Activated CD4-positive, alpha-beta T cell treated with anti-CD3 and anti-CD28 coated beads, Interleukin-2, amount 10 ng/mL, durations not matched to agents 7 days and 5 days (primary cell): Measurements from ENCODE around the gene ATP5MC3. TPM values are rescaled to one million over a fixed set of nuclear protein-coding genes. Genes with fewer than 3 reads are reported as not detected.
A peak's percentile ranks its signal among the peaks of the same experiment; 100 is the strongest.

Experiments
- CTCF ChIA-PET: fragments of 350-600 bp; sonication (Branson Sonifier 250); formaldehyde crosslinking; loops from one replicate; lab custom pipeline; 2021; ENCODE audit warnings: antibody characterized with exemption; lab: Charles Lee
- POLR2A ChIA-PET: fragments of 350-600 bp; sonication (Branson Sonifier 250); formaldehyde crosslinking; loops from one replicate; lab custom pipeline; 2021; ENCODE audit warnings: antibody characterized with exemption; lab: Charles Lee
- DNase-seq: peaks from one replicate; pipeline ENCODE4 v3.0.0-alpha.2; 2020
- H3K27ac Mint-ChIP-seq: one replicate; pipeline ENCODE4 v1.8.0; 2021; ENCODE audit warnings: mild to moderate bottlenecking, moderate library complexity, mixed read lengths
- H3K27me3 Mint-ChIP-seq: one replicate; pipeline ENCODE4 v1.8.0; 2021; ENCODE audit warnings: mixed read lengths
- H3K36me3 Mint-ChIP-seq: one replicate; pipeline ENCODE4 v1.8.0; 2021; ENCODE audit warnings: low read depth, mixed read lengths
- H3K4me1 Mint-ChIP-seq: one replicate; pipeline ENCODE4 v1.8.0; 2021; ENCODE audit warnings: mixed read lengths
- H3K4me3 Mint-ChIP-seq: one replicate; pipeline ENCODE4 v1.8.0; 2021; ENCODE audit warnings: mild to moderate bottlenecking, moderate library complexity, mixed read lengths
- H3K9me3 Mint-ChIP-seq: one replicate; pipeline ENCODE4 v1.8.0; 2021; ENCODE audit warnings: mixed read lengths
- total RNA-seq, 2 experiments: library from RNA; stranded (reverse); gene quantifications; one replicate each; pipeline ENCODE4 v1.2.3, GENCODE V29; 2021

Gene ATP5MC3
- total RNA-seq, 2 experiments from 2014 or later: 191 to 213 TPM

DNA sequence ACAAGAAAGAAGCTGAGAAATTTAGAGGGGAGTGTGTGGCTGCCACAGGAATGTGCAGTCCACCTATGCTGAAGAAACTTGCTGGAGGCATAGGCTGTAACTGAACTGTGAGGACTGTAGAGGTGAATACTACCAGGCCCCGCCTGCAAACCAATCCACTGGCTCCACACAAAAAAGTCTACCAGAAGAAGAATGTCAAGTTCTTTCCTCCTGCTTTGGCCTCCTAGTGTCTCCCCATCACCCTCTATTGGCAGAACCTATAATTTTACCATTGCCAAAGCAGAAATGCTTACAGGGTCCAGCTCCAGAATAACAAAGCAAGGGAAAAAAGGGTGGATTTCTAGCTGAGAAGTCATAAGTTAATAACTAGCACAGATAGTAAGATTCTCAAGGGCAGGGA, 5.9 kb upstream of the ATP5MC3 start:
- H3K9me3 Mint-ChIP-seq: no peaks in the 10 kb centered on the region
- H3K4me3 Mint-ChIP-seq: no peak overlapping the region
- no peak overlapping the region for H3K27ac Mint-ChIP-seq
- H3K4me1 Mint-ChIP-seq: no peaks in the 10 kb centered on the region
- peaks cover 21% of the 10 kb centered on the region for H3K27me3 Mint-ChIP-seq
- DNase-seq: peak; percentile 23
- POLR2A ChIA-PET: no interaction called here
- H3K36me3 Mint-ChIP-seq: no peaks in the 10 kb centered on the region
- CTCF ChIA-PET: interaction anchor here (0.6 to 1.6 kb wide), 5 partner anchors 12 to 442 kb away, joined by 3 to 5 read pairs (median 3); no protein-coding TSS in a partner anchor

DNA sequence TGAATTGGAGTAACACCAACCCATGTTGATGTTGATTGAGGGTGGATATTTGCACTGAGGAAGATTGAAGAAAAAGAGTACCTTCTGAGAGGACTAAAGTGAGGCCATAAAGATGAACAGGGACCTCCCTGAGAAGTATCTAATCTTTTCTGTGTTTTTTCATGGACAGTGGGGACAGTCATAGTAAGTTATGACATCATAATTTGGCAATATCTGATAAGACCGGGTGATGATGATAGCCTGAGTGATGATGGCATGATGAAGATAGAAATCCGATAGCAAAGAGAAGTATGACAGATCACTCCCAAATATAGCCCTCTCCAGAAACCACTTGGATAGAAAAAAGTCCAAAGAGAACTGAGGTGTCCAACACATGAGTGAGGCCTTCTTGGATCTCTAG, 2.2 kb upstream of the ATP5MC3 start:
- POLR2A ChIA-PET: no interaction called here
- H3K27ac Mint-ChIP-seq: no peak overlapping the region
- CTCF ChIA-PET: no interaction called here
- H3K4me3 Mint-ChIP-seq: no peak overlapping the region
- DNase-seq: no peak
- no peaks in the 10 kb centered on the region for H3K27me3 Mint-ChIP-seq
- H3K4me1 Mint-ChIP-seq: peaks cover 22% of the 10 kb centered on the region
- H3K9me3 Mint-ChIP-seq: peaks cover 5% of the 10 kb centered on the region
- H3K36me3 Mint-ChIP-seq: peaks cover 19% of the 10 kb centered on the region

DNA sequence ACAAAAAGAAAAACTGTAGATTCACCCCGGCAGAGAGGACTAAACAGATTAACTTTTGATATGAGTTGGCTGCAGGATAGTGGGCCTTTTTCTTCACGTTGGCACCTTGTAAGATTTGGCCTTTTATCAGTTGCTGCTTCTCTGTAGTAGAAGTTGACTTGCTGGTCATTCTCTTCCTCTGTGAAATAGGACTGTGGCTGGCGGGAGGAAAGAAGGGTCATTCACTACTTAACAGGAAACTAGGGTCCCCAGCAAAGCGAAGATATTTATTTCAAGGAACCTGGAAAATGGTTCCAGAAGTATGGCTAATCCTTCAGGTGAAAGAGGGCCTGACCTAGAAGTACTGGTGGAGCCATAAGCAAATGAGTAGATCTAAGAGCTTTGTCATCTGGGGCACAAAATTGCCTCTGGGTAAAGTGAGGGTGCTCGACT, 383 bp upstream of the ATP5MC3 start:
- H3K4me3 Mint-ChIP-seq: peak overlapping the region; percentile 95
- H3K4me1 Mint-ChIP-seq: peaks cover 32% of the 10 kb centered on the region
- peaks cover 31% of the 10 kb centered on the region for H3K36me3 Mint-ChIP-seq
- H3K27me3 Mint-ChIP-seq: no peaks in the 10 kb centered on the region
- DNase-seq: no peak
- POLR2A ChIA-PET: no interaction called here
- H3K27ac Mint-ChIP-seq: peak overlapping the region; percentile 96
- CTCF ChIA-PET: no interaction called here
- H3K9me3 Mint-ChIP-seq: peaks cover 5% of the 10 kb centered on the region

DNA sequence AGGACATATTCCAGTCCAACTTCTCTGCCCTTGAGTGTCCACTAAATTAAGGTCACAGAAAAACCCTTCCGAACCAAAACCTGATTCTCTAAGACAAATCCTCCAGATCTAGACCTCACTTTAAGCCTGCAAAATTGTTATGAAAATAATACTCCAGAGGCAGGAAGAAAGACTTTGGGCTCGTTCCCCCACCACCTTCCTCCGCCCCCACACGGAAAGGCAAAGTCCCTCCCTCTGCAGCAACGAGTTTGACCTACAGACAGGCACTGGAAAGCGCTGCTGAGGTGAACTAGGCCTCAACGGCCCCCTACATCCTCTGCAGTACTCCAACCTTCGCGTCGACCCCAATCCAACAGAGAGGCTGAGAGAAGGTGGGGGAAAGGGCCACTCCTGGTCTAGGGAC, 808 bp downstream of the ATP5MC3 start:
- Mint-ChIP-seq H3K4me3 (peak overlapping the region; percentile 95), H3K27ac (peak overlapping the region; percentile 96), H3K36me3 (peaks cover 39% of the 10 kb centered on the region), H3K9me3 (peaks cover 5% of the 10 kb centered on the region), H3K4me1 (peaks cover 36% of the 10 kb centered on the region), H3K27me3 (no peaks in the 10 kb centered on the region)
- ChIA-PET POLR2A (no interaction called here), CTCF (no interaction called here)
- DNase-seq: peak; percentile 63

DNA sequence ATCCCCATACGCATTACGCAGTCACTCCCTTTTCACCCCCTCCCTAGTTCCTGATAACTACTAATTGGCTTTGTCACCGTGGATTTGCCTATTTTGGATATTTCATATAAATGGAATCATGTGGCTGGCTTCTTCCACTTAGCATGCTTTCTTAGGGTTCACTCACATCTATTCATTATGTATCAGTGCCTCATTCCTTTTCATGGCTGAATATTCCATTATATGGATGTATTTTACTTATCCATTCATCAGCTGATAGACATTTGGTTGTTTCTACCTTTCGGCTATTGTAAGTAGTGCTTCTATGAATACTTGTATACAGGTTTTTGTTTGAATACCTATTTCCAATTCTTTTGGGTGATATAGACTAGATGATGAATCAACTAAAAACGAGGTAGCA, 4.9 kb downstream of the ATP5MC3 start:
- H3K4me3 Mint-ChIP-seq: no peak overlapping the region
- ChIA-PET CTCF (no interaction called here), POLR2A (no interaction called here)
- H3K27ac Mint-ChIP-seq: no peak overlapping the region
- peaks cover 32% of the 10 kb centered on the region for H3K4me1 Mint-ChIP-seq
- H3K36me3 Mint-ChIP-seq: peaks cover 53% of the 10 kb centered on the region
- H3K9me3 Mint-ChIP-seq: peaks cover under 1% of the 10 kb centered on the region
- no peaks in the 10 kb centered on the region for H3K27me3 Mint-ChIP-seq
- no peak for DNase-seq

DNA sequence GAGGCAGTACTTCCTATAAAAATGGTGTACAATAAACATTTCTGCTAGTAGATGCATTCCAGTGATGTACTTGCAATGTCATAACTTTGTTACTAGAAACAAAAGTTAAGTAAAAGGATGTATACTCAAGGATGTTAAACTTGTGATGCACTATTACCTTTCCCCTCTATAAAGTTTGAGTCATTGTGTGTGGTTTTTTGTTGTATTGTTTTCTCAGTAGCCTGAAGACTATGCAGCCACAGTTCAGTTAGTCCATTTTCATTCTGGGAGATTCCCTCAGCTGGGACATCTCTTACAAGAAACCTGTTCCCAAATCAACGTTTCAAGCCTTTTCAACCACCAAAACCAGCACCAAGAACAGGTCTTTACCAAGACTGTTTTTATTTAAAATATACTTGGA, 5.6 kb downstream of the ATP5MC3 start:
- peaks cover 37% of the 10 kb centered on the region for H3K4me1 Mint-ChIP-seq
- ChIA-PET POLR2A (no interaction called here), CTCF (interaction anchor here (1.4 kb wide), 1 partner anchor 11 kb away, joined by 5 read pairs; no protein-coding TSS in a partner anchor)
- H3K27me3 Mint-ChIP-seq: no peaks in the 10 kb centered on the region
- H3K9me3 Mint-ChIP-seq: no peaks in the 10 kb centered on the region
- H3K4me3 Mint-ChIP-seq: no peak overlapping the region
- H3K27ac Mint-ChIP-seq: no peak overlapping the region
- no peak for DNase-seq
- peaks cover 49% of the 10 kb centered on the region for H3K36me3 Mint-ChIP-seq

DNA sequence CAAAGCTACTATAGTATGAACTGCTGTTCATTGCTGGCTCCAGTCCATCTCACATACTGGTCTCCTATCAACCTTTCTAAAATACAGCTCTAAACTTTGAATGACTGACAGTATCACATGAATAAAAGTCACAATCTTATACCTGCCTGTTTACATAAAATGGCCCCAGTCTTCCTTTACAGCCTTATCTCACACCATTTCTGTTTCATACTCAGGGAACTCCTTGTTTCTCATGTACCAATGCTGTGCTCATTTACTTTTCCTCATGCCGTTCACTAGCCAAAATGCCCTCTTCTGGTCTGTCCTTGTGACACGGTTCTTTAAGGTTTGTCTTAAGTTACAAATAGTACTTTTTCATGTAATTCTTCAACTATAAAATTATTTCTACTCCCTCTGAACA, 6.2 kb downstream of the ATP5MC3 start:
- ChIA-PET CTCF (interaction anchor here (1.4 kb wide), 1 partner anchor 12 kb away, joined by 5 read pairs; no protein-coding TSS in a partner anchor), POLR2A (no interaction called here)
- Mint-ChIP-seq H3K4me1 (peaks cover 38% of the 10 kb centered on the region), H3K27ac (no peak overlapping the region), H3K36me3 (peaks cover 45% of the 10 kb centered on the region), H3K27me3 (no peaks in the 10 kb centered on the region), H3K9me3 (no peaks in the 10 kb centered on the region), H3K4me3 (no peak overlapping the region)
- DNase-seq: no peak

DNA sequence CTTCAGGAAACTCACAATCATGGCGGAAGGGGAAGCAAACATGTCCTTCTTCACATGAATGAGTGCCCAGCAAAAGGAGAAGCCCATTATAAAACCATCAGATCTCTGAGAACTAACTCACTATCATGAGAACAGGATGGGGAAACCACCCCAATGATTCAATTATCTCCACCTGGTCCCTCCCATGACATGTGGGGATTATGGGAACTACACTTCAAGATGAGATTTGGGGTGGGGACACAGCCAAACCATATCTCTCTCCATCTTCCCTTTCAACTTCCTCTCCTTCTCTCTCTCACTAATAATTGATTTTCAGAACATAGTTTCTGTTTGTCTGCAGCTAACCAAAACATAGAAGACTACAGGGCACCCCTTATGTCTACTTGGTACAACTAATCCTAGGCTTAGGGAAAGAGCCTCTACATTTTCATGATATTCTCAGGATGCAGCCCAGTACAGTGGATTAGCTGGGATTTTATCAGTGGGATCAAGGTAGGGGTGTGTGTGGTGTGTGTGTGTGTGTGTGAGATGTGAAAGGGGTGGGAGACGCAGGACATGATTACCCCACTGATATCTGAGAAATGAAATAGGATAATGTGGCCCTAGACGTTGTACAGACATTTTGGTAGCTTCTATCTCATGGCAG, 10.7 kb downstream of the ATP5MC3 start:
- CTCF ChIA-PET: interaction anchor here (0.6 to 0.8 kb wide), 2 partner anchors 8 to 16 kb away, joined by 3 read pairs; no protein-coding TSS in a partner anchor
- Mint-ChIP-seq H3K27ac (no peak overlapping the region), H3K27me3 (no peaks in the 10 kb centered on the region), H3K9me3 (no peaks in the 10 kb centered on the region), H3K4me1 (peaks cover 42% of the 10 kb centered on the region), H3K36me3 (peaks cover 20% of the 10 kb centered on the region), H3K4me3 (no peak overlapping the region)
- POLR2A ChIA-PET: no interaction called here
- no peak for DNase-seq

DNA sequence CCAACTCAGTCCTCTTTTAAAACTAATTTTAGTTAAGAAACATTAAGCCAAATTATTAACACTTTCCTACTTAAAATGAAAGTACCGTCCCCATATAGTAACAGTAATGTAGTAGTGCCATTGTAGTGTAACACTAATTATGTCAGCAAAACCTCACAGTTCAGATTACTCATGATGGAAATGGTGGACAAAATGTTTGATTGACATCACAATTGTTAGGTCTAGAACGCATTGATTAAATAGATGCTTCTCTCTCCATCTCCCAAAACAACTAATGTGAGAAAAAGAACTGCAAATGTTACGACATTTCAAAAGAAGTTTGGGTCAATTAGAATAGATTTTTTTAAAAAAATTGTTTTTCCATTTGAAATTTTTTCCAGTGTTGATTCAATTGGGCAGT, 12.3 kb downstream of the ATP5MC3 start:
- CTCF ChIA-PET: interaction anchor here (1.0 kb wide), 1 partner anchor 12 kb away, joined by 3 read pairs; no protein-coding TSS in a partner anchor
- peaks cover 18% of the 10 kb centered on the region for H3K36me3 Mint-ChIP-seq
- no peaks in the 10 kb centered on the region for H3K27me3 Mint-ChIP-seq
- peak overlapping the region; percentile 100 for H3K4me3 Mint-ChIP-seq
- H3K4me1 Mint-ChIP-seq: peaks cover 53% of the 10 kb centered on the region
- H3K27ac Mint-ChIP-seq: peak overlapping the region; percentile 98
- no peak for DNase-seq
- no peaks in the 10 kb centered on the region for H3K9me3 Mint-ChIP-seq
- POLR2A ChIA-PET: interaction anchor here (0.6 to 1.3 kb wide), 2 partner anchors 9 to 1513 kb away, joined by 3 to 6 read pairs; no protein-coding TSS in a partner anchor

DNA sequence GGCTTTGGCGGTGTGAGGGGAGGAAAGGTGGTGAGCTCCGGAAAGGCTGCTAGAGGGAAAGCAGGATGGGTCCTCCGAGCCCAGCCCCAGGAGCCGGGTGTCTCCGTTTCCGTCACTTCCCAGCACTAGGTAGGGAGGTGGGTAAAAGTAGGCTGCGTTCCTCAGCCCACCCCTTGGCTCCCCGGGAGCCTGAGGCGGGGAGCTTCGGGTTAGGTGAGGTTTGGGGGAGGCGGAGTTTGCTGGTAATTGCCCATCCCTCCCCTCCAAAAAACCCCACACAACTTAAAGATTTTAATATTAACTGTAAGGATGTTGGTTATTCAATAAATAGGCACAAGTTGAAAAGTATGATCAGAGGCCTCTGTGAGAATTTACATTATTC, 13.0 kb downstream of the ATP5MC3 start:
- POLR2A ChIA-PET: interaction anchor here (0.5 to 1.3 kb wide), 6 partner anchors 8 to 1513 kb away, joined by 3 to 7 read pairs (median 4); no protein-coding TSS in a partner anchor

DNA sequence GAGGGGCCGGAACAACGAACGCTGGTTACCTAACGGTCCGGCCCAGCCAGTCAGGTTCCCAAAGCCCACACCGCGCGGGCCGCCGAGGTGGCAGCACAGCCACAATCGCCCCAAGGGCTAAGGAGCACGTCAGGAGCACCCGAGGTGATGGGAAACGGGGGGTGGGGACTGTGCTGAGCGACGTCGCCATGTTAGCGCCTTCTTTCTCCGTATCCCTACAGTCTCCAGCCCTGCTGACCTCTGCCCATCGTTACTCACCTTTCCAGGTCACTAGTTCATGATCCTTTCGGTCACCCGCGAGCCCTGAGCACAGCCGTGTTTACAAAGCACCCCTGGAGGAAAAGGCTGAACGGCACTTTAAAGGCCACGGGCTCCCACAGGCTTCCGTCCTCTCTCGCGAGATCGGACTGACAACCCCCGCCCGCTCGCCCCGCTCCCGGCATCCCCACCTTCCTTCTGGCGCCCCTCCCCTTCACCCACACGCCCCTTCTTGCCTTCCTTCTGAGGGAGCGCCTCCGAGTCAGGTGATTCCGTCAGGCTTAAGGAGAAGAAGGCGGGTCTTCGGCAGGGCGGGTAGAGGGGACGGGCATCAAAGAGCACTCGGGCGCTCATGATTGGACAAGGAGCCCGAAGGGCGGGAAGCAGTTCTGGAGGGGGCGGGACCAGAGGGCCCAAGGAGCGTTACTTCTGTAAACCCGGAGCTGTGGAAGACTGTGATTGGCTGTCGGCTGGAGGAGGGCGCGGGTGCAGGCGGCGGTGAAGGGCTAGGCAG, 13.5 kb downstream of the ATP5MC3 start, which contains the start of gene ATF2:
Gene ATF2, minus strand, starts transcription at position 412 of the 772 bp plus-strand sequence. CDS start 31,760 bp downstream, outside the sequence.
- peak; percentile 99 for DNase-seq
- peaks cover 53% of the 10 kb centered on the region for H3K4me1 Mint-ChIP-seq
- CTCF ChIA-PET: interaction anchor here (0.6 to 1.0 kb wide), 4 partner anchors 10 to 16 kb away, joined by 3 read pairs; no protein-coding TSS in a partner anchor
- no peaks in the 10 kb centered on the region for H3K9me3 Mint-ChIP-seq
- POLR2A ChIA-PET: interaction anchor here (0.5 to 1.3 kb wide), 7 partner anchors 8 to 1123 kb away, joined by 3 to 7 read pairs (median 4); no protein-coding TSS in a partner anchor
- H3K36me3 Mint-ChIP-seq: peaks cover 13% of the 10 kb centered on the region
- H3K4me3 Mint-ChIP-seq: peak within 1 kb of the TSS; percentile 100
- no peaks in the 10 kb centered on the region for H3K27me3 Mint-ChIP-seq
- peak within 1 kb of the TSS; percentile 98 for H3K27ac Mint-ChIP-seq

More for the DNA sequence above, 13.0 kb downstream of the ATP5MC3 start:
- no peaks in the 10 kb centered on the region for H3K9me3 Mint-ChIP-seq
- H3K4me1 Mint-ChIP-seq: peaks cover 53% of the 10 kb centered on the region
- H3K27ac Mint-ChIP-seq: peak overlapping the region; percentile 98
- peak overlapping the region; percentile 100 for H3K4me3 Mint-ChIP-seq
- DNase-seq: no peak
- peaks cover 16% of the 10 kb centered on the region for H3K36me3 Mint-ChIP-seq
- H3K27me3 Mint-ChIP-seq: no peaks in the 10 kb centered on the region
- CTCF ChIA-PET: interaction anchor here (0.7 to 1.0 kb wide), 3 partner anchors 9 to 16 kb away, joined by 3 read pairs; no protein-coding TSS in a partner anchor

DNA sequence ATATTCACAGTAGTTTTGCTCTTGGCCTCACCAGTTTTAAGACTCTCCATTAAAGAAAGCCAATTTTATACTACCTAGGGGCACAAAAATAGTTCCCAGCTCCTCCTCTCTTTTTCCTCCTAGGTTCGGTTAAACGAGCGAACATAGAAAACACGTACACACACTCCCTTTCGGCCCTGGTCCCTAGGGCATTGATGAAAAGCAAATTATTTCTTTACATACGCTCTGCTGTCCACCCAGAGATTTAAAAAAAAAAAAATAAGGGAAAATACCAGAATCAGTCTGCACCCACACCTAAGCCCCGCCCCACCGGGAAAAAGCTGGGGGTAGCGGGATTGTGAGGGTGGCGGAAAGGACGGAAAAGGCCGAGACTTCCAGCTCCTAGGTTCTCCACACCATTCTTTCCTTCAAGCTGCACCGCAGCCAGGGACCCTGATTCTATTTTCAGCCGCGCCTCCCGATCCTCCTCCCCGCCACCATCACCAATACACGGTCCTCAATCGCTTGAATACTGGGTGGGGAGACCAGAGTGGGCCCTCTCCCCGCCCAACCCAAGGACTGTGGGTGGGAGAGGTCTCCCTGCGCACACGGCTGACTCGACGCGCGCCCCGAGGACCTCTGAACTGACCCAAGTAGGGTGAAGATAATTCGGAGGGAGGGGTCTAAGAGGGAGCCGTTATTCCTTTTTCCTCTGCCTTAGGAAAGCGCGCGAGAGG, 14.3 kb downstream of the ATP5MC3 start:
- Mint-ChIP-seq H3K9me3 (no peaks in the 10 kb centered on the region), H3K27ac (peak overlapping the region; percentile 98)
- CTCF ChIA-PET: interaction anchor here (0.6 to 2.4 kb wide), 3 partner anchors 12 to 24 kb away, joined by 3 to 5 read pairs (median 4); no protein-coding TSS in a partner anchor

More for the DNA sequence above, 14.3 kb downstream of the ATP5MC3 start:
- peaks cover 11% of the 10 kb centered on the region for H3K36me3 Mint-ChIP-seq
- POLR2A ChIA-PET: interaction anchor here (0.6 kb wide), 2 partner anchors 30 to 50 kb away, joined by 3 to 7 read pairs; no protein-coding TSS in a partner anchor
- DNase-seq: no peak
- H3K4me1 Mint-ChIP-seq: peaks cover 54% of the 10 kb centered on the region
- H3K4me3 Mint-ChIP-seq: peak overlapping the region; percentile 100
- no peaks in the 10 kb centered on the region for H3K27me3 Mint-ChIP-seq
